Astrocyte of the cerebellum (primary cell): ENCODE measurements around the gene PEPD.

Experiments used
- DNase-seq: peaks from one replicate; pipeline ENCODE4 v3.0.0-alpha.2; 2011; ENCODE audit warnings: low read depth
- H3K4me3 ChIP-seq: 2 replicates; pipeline ENCODE4 v1.5.1; 2011; ENCODE audit warnings: mild to moderate bottlenecking, low read depth, low read length, moderate library complexity
- in situ Hi-C: cut with HindIII; loops from 2 replicates; pipeline ENCODE4 v1.10.0; 2017; ENCODE audit warnings: low sequenced_read_pairs
- TF ChIP-seq, protein P1 (sequence below): IDR thresholded peaks from 2 replicates; pipeline ENCODE4 v1.5.1; 2012; ENCODE audit warnings: low read length, low read depth, moderate library complexity, mild to moderate bottlenecking; ENCODE audit errors: missing control alignments

The PEPD gene

DNA sequence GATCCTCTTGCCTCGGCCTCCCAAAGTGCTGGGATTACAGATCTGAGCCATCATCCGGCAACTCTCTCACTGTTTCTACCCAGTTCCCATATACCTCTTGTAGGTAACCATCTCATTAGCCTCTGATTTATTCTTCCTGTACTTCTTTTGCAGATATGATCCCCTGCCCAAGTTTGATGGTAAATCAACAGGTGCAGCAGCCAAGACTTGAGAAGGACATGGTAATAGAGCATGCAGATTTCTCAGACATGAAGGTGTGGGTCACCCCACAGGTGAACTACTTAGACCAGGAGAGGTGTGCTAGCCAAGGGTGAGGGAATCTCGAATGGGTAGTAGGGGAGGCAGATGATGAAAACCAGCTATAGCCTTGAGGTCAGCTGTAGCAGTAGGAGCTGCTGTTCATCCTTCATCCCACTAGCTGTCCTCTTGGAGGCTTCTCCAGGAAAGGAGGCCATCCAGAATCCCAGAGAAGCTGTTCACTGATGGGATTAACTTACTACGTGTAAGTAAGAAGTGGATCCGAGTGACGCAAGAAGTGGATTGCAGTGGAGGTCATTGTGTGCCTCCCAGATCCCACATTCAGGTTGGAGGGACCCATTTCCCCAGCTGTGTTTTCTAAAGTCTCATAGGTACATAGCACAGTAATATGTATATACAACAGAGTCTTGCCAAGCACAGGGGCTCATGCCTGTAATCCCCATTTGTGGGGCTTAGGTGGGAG, 158.9 kb downstream of the PEPD start:
- no peak for DNase-seq
- H3K4me3 ChIP-seq: no peak overlapping the region
- TF ChIP-seq, protein P1, sequence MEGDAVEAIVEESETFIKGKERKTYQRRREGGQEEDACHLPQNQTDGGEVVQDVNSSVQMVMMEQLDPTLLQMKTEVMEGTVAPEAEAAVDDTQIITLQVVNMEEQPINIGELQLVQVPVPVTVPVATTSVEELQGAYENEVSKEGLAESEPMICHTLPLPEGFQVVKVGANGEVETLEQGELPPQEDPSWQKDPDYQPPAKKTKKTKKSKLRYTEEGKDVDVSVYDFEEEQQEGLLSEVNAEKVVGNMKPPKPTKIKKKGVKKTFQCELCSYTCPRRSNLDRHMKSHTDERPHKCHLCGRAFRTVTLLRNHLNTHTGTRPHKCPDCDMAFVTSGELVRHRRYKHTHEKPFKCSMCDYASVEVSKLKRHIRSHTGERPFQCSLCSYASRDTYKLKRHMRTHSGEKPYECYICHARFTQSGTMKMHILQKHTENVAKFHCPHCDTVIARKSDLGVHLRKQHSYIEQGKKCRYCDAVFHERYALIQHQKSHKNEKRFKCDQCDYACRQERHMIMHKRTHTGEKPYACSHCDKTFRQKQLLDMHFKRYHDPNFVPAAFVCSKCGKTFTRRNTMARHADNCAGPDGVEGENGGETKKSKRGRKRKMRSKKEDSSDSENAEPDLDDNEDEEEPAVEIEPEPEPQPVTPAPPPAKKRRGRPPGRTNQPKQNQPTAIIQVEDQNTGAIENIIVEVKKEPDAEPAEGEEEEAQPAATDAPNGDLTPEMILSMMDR: no peak
- in situ Hi-C loops: loop anchor here (5.0 kb wide), 1 partner anchor 55 kb away; no protein-coding TSS in a partner anchor

DNA sequence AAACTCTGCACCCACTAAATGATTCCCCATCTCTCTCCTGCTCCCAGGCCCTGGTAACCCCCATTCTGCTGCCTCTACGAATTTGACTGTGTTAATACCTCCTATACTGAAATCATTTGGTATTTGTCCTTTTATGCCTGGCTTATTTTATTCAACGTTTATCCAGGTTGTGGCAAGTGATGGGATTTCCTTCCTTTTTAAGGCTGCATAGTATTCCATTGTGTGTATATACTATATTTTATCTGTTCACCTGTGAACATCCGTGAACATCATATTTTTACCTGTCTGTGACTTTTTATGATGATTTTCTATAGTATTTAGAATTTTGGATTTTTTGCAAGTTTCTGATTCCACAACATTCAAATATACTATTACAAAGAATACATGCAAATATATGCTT, 162.0 kb downstream of the PEPD start:
- TF ChIP-seq, protein P1: no peak
- in situ Hi-C loops: no loop called here

DNA sequence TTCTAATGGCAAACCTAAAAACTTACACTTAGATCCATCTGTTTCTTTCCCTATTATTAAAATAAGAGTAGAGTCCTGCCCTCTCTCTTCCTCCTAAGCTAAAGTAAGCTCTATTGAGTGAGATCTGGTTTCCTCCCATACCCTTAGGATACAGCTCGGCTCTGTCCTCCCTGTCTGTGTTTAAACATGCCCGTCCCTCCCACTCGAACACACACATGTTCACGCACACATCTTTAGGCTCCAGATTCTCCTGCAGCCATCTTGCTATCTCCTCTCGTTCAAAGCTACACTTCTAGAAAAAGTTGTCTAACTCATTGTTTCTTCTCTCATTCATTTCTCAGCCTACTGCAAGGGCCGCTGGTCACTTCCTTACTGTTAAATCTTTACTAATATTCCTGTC, 163.2 kb downstream of the PEPD start:
- in situ Hi-C loops: no loop called here
- TF ChIP-seq, protein P1: no peak
- H3K4me3 ChIP-seq: no peak overlapping the region
- DNase-seq: no peak

More for the DNA sequence above, 162.0 kb downstream of the PEPD start:
- H3K4me3 ChIP-seq: no peak overlapping the region
- DNase-seq: no peak

DNA sequence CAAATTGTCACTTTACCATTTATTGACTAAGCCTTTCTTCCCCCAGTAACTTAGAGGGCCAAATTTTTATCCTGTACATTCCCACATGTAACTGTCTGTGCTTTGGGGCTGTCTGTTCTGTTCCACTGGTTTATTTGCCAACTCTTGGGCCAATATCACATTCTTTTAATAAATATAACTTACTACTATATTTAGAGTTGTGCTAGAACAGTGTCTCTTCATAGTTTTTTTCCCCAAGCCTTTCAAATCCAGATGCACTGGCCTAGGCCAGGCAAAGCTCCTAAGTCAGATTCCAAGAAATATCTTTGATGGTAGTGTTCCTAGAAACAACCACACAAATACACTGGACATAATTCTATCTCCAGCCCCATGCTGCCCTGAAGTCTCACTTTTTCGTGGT, 164.0 kb downstream of the PEPD start:
- no peak overlapping the region for H3K4me3 ChIP-seq
- no peak for DNase-seq
- TF ChIP-seq, protein P1: no peak
- in situ Hi-C loops: no loop called here

DNA sequence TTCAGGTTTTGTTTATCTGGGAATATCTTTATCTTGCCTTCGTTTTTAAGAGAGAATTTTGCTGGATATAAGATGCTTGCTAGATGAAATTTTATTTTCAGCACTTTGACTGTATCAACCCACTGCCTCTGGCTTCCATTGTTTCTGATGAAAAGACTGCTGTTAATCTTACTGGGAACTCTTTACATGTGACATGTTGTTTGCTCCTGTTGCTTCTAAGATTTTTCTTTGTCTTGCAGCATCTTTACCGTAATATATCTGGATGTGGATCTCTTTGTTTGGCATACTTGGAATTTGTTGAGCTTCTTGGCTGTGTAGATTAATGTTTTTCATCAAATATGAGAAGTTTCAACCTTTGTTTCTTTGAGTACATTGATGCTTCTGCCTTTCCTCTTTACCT, 166.1 kb downstream of the PEPD start:
- H3K4me3 ChIP-seq: no peak overlapping the region
- TF ChIP-seq, protein P1: no peak
- no peak for DNase-seq
- in situ Hi-C loops: no loop called here

DNA sequence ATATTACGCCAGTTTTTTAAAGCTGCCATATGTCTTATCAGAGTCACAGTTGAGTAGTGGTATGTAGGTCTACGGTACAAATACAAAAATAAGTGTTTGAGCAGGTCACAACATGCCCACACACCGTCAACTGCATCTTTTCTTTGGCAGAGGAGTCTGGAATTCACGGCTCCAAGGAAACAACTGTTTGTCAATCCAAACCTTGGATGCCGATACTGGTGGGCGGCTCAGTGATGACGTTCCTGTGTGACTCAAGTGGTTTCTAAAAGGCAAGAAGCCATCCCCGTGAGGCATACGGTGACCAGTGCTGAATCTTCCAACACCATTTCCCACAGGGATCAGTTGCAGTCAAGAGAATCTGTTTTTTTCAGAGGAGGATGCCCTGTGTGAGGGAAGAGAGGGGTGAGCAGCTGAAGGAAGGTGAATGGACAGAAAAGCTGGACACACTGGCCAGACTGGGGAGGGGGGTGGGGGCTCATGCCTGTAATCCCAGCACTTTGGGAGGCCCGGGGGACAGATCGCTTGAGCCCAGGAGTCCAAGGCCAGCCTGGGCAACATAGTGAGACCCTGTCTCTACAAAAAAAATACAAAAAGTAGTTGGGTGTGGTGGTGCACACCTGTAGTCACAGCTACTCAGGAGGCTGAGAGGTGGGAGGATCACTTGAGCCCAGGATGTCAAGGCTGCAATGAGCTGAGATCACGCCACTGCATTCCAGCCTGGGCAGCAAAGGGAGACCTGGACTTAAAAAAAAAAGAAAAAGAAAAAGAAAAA, 170.9 kb downstream of the PEPD start:
- peak; percentile 23 for DNase-seq
- H3K4me3 ChIP-seq: no peak overlapping the region
- in situ Hi-C loops: no loop called here
- TF ChIP-seq, protein P1: no peak
